Right atrium auricular region (tissue), 2 donors: ENCODE measurements around the gene CHMP4A. TPM values are rescaled to one million over a fixed set of nuclear protein-coding genes. Genes with fewer than 3 reads are reported as not detected.

Experiments
- DNase-seq: peaks from one replicate; pipeline ENCODE4 v3.0.0-alpha.2; 2019; ENCODE audit warnings: low spot score
- H3K27ac ChIP-seq, 2 donors: fragments of 200-600 bp; sonication (generic); 1 replicate in 1 of 2; 2 replicates in 1 of 2; pipeline ENCODE4 v1.5.1; 2016 to 2019
- H3K27me3 ChIP-seq, 2 donors: fragments of 200-600 bp; sonication (generic); one replicate each; pipeline versions ENCODE4 v1.5.1 to v1.6.0; 2017 to 2019
- H3K36me3 ChIP-seq: fragments of 200-600 bp; sonication (generic); one replicate; pipeline ENCODE4 v1.5.1; 2016
- H3K4me1 ChIP-seq, 2 donors: fragments of 200-600 bp; sonication (generic); one replicate each; pipeline versions ENCODE4 v1.5.1 to v1.6.0; 2017 to 2019
- H3K4me3 ChIP-seq, 2 donors: fragments of 200-600 bp; sonication (generic); 1 replicate in 1 of 2; 2 replicates in 1 of 2; pipeline ENCODE4 v1.5.1; 2017 to 2019; ENCODE audit warnings: mild to moderate bottlenecking in 1 of 2, moderate library complexity in 1 of 2
- H3K9me3 ChIP-seq, 2 donors: fragments of 200-600 bp; sonication (generic); one replicate each; pipeline ENCODE4 v1.5.1; 2019
- CTCF ChIP-seq, 2 donors: fragments of 200-600 bp; sonication (generic); IDR thresholded peaks; one replicate each; pipeline ENCODE4 v1.5.1; 2019; ENCODE audit warnings: antibody characterized with exemption in 2 of 2
- total RNA-seq, 2 donors: library from RNA; depleted of rRNA; stranded (reverse); fragments of >200 nt; gene quantifications; one replicate each; pipeline ENCODE4 v1.1.0, GENCODE V29; 2016

The CHMP4A gene
- total RNA-seq, 2 donors from 2014 or later, result 31.6 to 63.0 TPM

- Histone ChIP-seq H3K4me1 (no peaks in the 10 kb centered on the region), H3K27ac (no peak overlapping the region), H3K36me3 (no peaks in the 10 kb centered on the region), H3K9me3 (no peaks in the 10 kb centered on the region), H3K4me3 (no peak overlapping the region), H3K27me3 (no peaks in the 10 kb centered on the region)
- TF ChIP-seq CTCF (IDR thresholded peaks at IDR 0.05), result no peak
- no peak for DNase-seq
Observed at GRCh38 chr14:24255438-24255837, 42.1 kb upstream of the CHMP4A start.

DNA sequence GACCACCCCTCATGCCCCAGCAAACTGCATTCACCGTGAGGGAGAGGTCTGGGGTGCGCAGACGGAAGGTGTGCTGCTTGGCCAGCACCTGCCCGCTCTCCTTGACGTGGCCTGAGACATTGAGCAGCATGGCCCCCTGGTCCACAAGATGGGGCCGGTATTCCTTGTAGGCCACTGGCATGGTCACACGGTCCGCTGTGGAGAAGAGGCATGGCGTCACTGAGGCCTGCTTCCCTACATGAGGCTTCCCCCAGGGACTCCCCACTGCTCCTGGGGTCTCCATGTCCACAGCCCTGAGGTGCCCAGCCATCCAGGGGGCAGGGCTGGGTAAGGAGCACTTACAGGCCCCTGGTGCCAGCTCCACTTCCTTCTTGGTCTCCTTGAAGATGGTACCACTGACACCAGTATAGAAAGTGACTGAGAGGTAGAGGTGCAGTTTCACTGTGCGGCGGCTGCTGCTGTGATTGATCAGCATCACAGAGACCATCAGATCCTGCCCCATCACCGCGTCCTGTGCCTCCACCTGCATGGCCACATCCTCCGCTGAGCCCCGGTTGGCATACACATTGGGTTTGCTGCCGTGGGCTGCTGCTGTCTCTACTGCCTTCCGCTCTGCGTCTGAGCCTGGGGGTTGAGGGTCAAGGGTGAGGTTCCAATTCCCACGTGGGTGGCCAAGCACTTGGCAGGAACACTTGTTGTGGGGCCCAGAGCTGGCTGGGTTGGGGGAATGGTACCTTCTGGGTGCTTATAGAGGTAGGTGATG, 41.5 kb upstream of the CHMP4A start:
- DNase-seq, result no peak
- Histone ChIP-seq H3K4me1 (no peaks in the 10 kb centered on the region), H3K36me3 (no peaks in the 10 kb centered on the region), H3K9me3 (no peaks in the 10 kb centered on the region), H3K27me3 (no peaks in the 10 kb centered on the region), H3K4me3 (no peak overlapping the region), H3K27ac (no peak overlapping the region)
- TF ChIP-seq CTCF (IDR thresholded peaks at IDR 0.05), result no peak

DNA sequence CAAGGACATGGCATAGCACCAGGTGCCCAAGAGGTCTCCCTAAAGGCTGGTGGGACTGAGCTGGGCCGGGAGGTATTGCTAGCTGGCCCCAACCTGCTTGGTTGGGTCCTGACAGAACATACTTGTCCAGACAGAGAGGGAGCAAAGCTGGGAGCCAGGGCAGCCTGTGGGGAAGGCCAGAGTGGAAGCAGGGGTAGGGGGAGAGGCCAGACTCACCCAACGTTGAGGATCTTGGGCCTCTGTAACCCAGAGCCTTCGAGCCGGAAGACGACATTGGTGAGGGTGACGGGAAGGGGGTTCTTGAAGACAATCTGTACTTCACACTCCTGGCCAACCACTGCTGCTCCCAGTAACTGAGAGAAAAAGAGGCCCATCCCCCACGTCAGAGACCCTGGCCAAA, 40.6 kb upstream of the CHMP4A start:
- no peaks in the 10 kb centered on the region for H3K9me3 ChIP-seq
- H3K4me1 ChIP-seq, result no peaks in the 10 kb centered on the region
- H3K4me3 ChIP-seq, result no peak overlapping the region
- no peaks in the 10 kb centered on the region for H3K36me3 ChIP-seq
- DNase-seq, result no peak
- TF ChIP-seq CTCF (IDR thresholded peaks at IDR 0.05), result no peak
- H3K27ac ChIP-seq, result no peak overlapping the region
- H3K27me3 ChIP-seq, result no peaks in the 10 kb centered on the region

DNA sequence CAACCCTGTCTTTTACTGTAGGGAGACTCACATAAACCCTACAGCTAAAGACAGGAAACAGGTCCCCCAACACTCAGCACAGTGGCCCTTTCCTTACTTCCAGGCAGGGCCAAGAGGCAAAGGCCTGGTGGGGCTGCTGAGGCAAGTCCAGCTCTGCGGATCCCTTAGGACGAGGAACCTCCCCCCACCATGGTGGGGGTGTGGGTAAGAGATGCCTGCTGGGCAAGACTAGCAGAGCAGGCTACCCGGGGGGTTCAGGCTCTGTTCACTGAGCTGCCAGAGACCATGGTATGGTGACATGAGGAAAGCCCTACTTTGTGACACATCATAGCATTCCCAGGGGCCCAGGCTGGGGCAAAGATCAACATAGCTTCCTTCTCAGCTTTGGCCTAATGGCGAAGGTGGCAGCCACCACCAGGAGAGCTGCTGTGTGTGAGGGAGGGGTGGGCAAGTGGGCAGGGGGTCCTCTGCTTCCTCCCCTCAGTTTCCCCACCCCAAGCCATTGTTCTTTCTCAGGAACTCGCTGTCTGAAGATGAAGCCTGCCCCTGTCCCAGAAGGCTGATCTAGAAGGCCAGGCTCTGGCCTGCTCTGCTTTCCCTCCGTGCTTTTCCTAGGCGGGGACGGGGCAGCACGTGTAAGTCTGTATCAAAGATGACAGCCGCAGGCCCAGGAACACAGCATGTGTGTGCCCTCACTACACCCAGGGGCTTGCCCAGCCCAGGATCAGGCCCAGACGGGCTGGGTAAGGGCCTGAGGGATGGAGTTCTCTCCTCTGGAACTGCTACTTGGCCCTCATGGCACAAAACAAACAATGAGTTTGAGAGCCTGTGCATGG, 39.2 kb upstream of the CHMP4A start:
- no peaks in the 10 kb centered on the region for H3K36me3 ChIP-seq
- no peaks in the 10 kb centered on the region for H3K27me3 ChIP-seq
- no peaks in the 10 kb centered on the region for H3K9me3 ChIP-seq
- TF ChIP-seq CTCF (IDR thresholded peaks at IDR 0.05), result no peak
- no peak for DNase-seq
- no peak overlapping the region for H3K4me3 ChIP-seq
- no peak overlapping the region for H3K27ac ChIP-seq
- H3K4me1 ChIP-seq, result no peaks in the 10 kb centered on the region

DNA sequence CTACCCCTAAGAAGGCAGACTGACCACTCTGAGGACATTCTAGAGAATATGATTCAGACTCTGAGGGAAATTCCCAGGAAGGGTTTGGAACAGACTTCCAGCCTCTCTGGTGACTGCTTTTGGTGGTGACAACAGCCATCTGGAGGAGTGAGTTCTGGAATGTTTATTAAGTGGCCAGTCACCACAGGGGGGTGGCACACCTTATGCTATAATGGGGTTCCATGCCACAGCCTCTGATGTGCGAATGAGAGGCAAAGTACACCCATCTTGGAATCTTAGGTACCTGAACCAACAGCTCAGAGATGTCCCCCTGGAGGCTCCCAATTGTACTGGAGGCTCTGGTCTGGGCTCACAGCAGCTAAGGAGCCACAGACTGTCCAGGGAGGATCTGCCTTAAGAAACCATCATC, 38.6 kb upstream of the CHMP4A start:
- no peaks in the 10 kb centered on the region for H3K4me1 ChIP-seq
- H3K9me3 ChIP-seq, result no peaks in the 10 kb centered on the region
- H3K27ac ChIP-seq, result no peak overlapping the region
- H3K27me3 ChIP-seq, result no peaks in the 10 kb centered on the region
- DNase-seq, result no peak
- no peaks in the 10 kb centered on the region for H3K36me3 ChIP-seq
- TF ChIP-seq CTCF (IDR thresholded peaks at IDR 0.05), result no peak
- H3K4me3 ChIP-seq, result no peak overlapping the region
